Measurements from ENCODE around the gene SLC36A3. TPM values are rescaled to one million over a fixed set of nuclear protein-coding genes. Genes with fewer than 3 reads are reported as not detected.
A peak's percentile ranks its signal among the peaks of the same experiment; 100 is the strongest.
"Not testable (repeated sequence)": the region's sequence is repeated elsewhere in the genome, so short reads cannot be mapped to it uniquely, and the experiment has no call there.

Gene SLC36A3
- total RNA-seq, 1 donor from 2014 or later = not detected

DNA sequence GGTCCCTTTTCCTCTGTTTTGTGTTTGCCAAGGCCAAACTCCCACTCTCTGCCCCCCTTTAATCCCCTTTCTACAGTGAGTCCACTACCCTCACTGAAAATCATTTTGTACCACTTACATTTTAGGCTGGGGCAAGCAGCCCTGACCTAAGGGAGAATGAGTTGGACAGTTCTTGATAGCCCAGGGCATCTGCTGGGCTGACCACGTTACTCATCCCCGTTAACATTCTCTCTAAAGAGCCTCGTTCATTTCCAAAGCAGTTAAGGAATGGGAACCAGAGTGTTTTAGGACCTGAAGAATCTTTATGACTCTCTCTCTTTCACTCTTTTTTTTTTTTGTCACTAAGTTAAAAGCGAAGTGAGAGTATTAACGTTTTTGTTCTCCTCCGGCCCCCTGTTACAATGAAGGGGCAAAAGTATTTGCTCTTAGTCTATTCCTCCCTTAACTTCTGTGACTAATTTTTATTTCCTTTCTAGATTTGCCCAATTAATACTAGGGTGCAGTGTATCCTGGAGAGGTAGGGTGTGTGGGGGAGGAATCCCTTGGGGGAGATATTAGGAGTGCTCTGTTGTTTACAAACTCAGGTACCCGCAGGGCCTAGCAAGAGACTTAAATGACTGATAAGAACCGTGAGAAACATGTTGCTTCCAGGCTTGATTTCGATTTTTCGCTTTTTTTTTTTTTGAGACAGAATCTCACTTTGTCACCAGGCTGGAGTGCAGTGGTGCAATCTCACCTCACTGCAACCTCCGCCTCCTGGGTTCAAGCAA lies 35.9 kb downstream of the SLC36A3 start:
- peaks cover 0 to 4% (median 0%) of the 10 kb centered on the region in 3 donors for H3K4me1 ChIP-seq (ENCODE audit: control insufficient read depth in 3 of 3, insufficient read depth in 3 of 3, low read length in 3 of 3)
- no peak overlapping the region for H3K27ac ChIP-seq (ENCODE audit: low read depth, low read length)
- H3K36me3 ChIP-seq (ENCODE audit: control insufficient read depth in 3 of 3, insufficient read depth in 3 of 3, low read length in 3 of 3) = peaks cover 10 to 25% (median 24%) of the 10 kb centered on the region in 3 donors

DNA sequence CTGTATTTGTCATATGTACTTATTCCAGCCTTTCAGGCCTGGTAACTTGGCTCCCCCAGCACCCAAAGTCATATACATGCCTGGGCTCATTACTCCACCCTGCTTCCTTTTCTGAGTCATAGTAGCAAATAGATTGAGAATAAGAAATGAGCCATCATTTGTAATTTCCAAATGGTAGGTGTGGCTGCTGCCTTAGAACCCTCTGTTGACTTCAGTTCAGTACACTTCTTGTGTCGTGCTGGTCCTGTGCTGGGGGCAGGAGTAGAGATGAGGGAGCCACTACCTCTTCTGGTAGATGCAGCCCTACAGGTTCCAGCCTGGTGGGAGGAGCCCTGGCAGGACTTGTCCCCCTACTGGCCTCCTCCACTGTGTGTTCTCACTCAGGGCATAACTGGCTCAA lies 39.5 kb downstream of the SLC36A3 start:
- Histone ChIP-seq H3K27ac (ENCODE audit: low read depth, low read length) (no peak overlapping the region), H3K4me1 (ENCODE audit: control insufficient read depth in 3 of 3, insufficient read depth in 3 of 3, low read length in 3 of 3) (peaks cover 0 to 7% (median 2%) of the 10 kb centered on the region in 3 donors), H3K9me3 (ENCODE audit: control insufficient read depth in 3 of 3, low read length in 3 of 3) (no peaks in the 10 kb centered on the region), H3K4me3 (ENCODE audit: low read length in 3 of 3) (no peak overlapping the region), H3K27me3 (ENCODE audit: control insufficient read depth in 3 of 3, insufficient read depth in 3 of 3, low read length in 3 of 3) (no peaks in the 10 kb centered on the region), H3K36me3 (ENCODE audit: control insufficient read depth in 3 of 3, insufficient read depth in 3 of 3, low read length in 3 of 3) (peaks cover 11 to 29% (median 27%) of the 10 kb centered on the region in 3 donors), H3K9ac (ENCODE audit: low read depth in 1 of 3, low read length in 3 of 3) (no peak overlapping the region)

More for the DNA sequence above, 35.9 kb downstream of the SLC36A3 start:
- no peaks in the 10 kb centered on the region for H3K9me3 ChIP-seq (ENCODE audit: control insufficient read depth in 3 of 3, low read length in 3 of 3)
- no peak overlapping the region for H3K4me3 ChIP-seq (ENCODE audit: low read length in 3 of 3)
- no peaks in the 10 kb centered on the region for H3K27me3 ChIP-seq (ENCODE audit: control insufficient read depth in 3 of 3, insufficient read depth in 3 of 3, low read length in 3 of 3)
- H3K9ac ChIP-seq (ENCODE audit: low read depth in 1 of 3, low read length in 3 of 3) = no peak overlapping the region

DNA sequence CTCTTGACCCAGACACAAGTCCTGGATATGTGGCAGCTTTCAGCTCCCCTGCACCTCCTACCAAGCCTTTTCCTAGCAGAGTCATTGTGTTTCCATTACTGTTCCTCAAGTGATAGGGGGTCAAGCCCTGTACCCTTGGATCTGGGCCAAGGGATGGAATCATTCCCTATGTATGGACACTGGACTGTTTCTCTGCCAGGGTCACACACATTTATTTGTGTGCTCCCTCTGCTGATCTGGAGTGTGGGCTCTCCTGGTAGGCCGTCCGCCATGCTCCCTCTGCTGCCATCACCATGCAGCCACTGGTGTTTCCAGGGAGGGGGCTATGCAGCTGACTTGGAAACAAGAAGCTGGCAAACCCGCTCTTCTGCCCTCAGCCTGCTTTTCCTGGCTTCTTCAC lies 41.0 kb downstream of the SLC36A3 start:
- Histone ChIP-seq H3K27ac (ENCODE audit: low read depth, low read length) (no peak overlapping the region), H3K4me3 (ENCODE audit: low read length in 3 of 3) (no peak overlapping the region), H3K27me3 (ENCODE audit: control insufficient read depth in 3 of 3, insufficient read depth in 3 of 3, low read length in 3 of 3) (no peaks in the 10 kb centered on the region), H3K9ac (ENCODE audit: low read depth in 1 of 3, low read length in 3 of 3) (no peak overlapping the region), H3K9me3 (ENCODE audit: control insufficient read depth in 3 of 3, low read length in 3 of 3) (no peaks in the 10 kb centered on the region), H3K4me1 (ENCODE audit: control insufficient read depth in 3 of 3, insufficient read depth in 3 of 3, low read length in 3 of 3) (peaks cover 0 to 16% (median 4%) of the 10 kb centered on the region in 3 donors), H3K36me3 (ENCODE audit: control insufficient read depth in 3 of 3, insufficient read depth in 3 of 3, low read length in 3 of 3) (peaks cover 10 to 24% (median 19%) of the 10 kb centered on the region in 3 donors)

DNA sequence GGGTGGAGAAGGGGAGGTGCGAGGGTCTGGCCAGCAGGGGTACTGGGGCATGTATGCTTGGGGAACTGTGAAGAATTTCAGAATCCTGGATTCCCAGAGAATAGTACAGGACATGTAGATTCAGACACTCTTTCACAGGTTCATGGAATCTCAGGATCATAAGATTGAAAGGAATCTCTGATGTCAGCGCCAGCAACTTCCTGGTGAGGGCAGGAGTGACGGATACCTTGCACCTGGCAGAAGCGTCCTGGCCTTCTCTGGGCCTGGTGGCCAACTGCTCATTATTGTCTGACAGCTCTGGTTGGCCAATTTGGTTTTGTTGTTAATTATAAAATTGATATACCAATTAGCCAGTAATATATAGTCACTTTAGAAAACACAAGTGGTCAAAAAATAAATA lies 43.6 kb downstream of the SLC36A3 start:
- Histone ChIP-seq H3K36me3 (ENCODE audit: control insufficient read depth in 3 of 3, insufficient read depth in 3 of 3, low read length in 3 of 3) (peaks cover 2 to 16% (median 9%) of the 10 kb centered on the region in 3 donors), H3K27me3 (ENCODE audit: control insufficient read depth in 3 of 3, insufficient read depth in 3 of 3, low read length in 3 of 3) (no peaks in the 10 kb centered on the region), H3K4me1 (ENCODE audit: control insufficient read depth in 3 of 3, insufficient read depth in 3 of 3, low read length in 3 of 3) (peaks cover 3 to 27% (median 9%) of the 10 kb centered on the region in 3 donors), H3K9me3 (ENCODE audit: control insufficient read depth in 3 of 3, low read length in 3 of 3) (no peaks in the 10 kb centered on the region), H3K4me3 (ENCODE audit: low read length in 3 of 3) (no peak overlapping the region), H3K27ac (ENCODE audit: low read depth, low read length) (no peak overlapping the region), H3K9ac (ENCODE audit: low read depth in 1 of 3, low read length in 3 of 3) (no peak overlapping the region)

DNA sequence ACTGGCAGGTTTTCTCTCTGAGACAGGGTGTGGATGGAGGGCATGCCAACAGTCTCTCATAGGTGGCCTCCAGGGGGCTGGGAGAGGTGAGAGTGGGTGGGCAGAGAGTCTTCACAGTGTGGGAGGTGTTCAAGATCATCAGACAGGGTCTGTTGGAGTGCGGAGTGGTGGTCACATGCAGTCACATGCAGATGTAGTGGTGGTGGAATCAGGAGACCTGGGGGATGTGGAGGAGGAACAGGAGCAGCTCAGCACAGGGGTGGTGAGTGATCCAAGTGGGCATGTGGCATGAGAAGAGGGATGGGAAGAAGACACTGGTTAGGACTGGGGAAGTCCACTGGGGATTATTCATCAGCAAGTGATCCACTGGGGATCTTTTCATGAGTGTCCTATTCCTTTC lies 44.8 kb downstream of the SLC36A3 start:
- no peaks in the 10 kb centered on the region for H3K9me3 ChIP-seq (ENCODE audit: control insufficient read depth in 3 of 3, low read length in 3 of 3)
- no peak overlapping the region for H3K4me3 ChIP-seq (ENCODE audit: low read length in 3 of 3)
- H3K27me3 ChIP-seq (ENCODE audit: control insufficient read depth in 3 of 3, insufficient read depth in 3 of 3, low read length in 3 of 3) = no peaks in the 10 kb centered on the region
- H3K4me1 ChIP-seq (ENCODE audit: control insufficient read depth in 3 of 3, insufficient read depth in 3 of 3, low read length in 3 of 3) = peaks cover 11 to 35% (median 12%) of the 10 kb centered on the region in 3 donors
- H3K27ac ChIP-seq (ENCODE audit: low read depth, low read length) = no peak overlapping the region
- H3K36me3 ChIP-seq (ENCODE audit: control insufficient read depth in 3 of 3, insufficient read depth in 3 of 3, low read length in 3 of 3) = peaks cover 2 to 16% (median 9%) of the 10 kb centered on the region in 3 donors
- H3K9ac ChIP-seq (ENCODE audit: low read depth in 1 of 3, low read length in 3 of 3) = no peak overlapping the region

DNA sequence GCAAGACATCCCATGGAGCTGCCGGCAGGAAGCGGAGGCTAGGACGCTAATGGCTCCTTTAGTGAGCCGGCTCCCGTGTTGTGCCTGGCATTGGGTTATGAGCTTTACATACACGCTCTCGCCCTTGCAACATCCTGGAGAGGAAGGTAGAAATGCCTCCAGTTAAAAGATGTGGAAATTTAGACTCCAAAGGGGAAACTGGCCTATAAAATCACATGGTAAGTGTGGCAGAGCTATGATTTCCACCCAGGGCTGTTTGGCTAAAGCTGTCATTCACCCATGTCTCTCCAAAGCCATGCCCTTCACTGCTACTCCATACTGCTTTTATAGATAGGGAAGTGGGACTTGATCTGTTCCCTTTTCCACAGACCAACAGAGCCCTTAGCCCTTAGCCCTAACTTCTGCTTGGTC lies 45.4 kb downstream of the SLC36A3 start:
- H3K27ac ChIP-seq (ENCODE audit: low read depth, low read length) = peak overlapping the region; percentile 14

DNA sequence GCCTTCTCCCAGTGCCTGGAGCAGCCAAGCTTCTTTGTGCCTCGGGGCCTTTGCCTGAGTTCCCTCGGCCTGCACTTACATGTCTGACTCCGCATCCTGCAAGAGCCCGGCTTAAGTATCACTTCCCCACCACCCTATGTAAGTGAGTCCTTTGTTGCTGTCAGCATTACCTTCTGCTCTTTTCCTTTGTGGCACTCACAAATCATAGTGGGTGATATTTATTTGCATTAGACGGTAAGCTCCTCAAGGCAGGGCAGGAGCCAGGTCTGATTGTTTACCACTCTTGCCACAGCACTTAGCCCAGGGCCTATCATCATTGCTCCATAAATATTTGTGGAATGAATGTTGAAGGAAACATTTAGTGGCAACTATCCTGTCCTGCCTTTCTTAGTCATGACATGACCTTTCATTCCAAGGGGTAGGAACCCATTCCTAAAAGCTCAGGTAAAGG lies 45.8 kb downstream of the SLC36A3 start:
- Histone ChIP-seq H3K4me1 (ENCODE audit: control insufficient read depth in 3 of 3, insufficient read depth in 3 of 3, low read length in 3 of 3) (peaks cover 16 to 36% (median 17%) of the 10 kb centered on the region in 3 donors), H3K27me3 (ENCODE audit: control insufficient read depth in 3 of 3, insufficient read depth in 3 of 3, low read length in 3 of 3) (no peaks in the 10 kb centered on the region), H3K9ac (ENCODE audit: low read depth in 1 of 3, low read length in 3 of 3) (no peak overlapping the region), H3K4me3 (ENCODE audit: low read length in 3 of 3) (no peak overlapping the region), H3K27ac (ENCODE audit: low read depth, low read length) (peak overlapping the region; percentile 14), H3K9me3 (ENCODE audit: control insufficient read depth in 3 of 3, low read length in 3 of 3) (no peaks in the 10 kb centered on the region), H3K36me3 (ENCODE audit: control insufficient read depth in 3 of 3, insufficient read depth in 3 of 3, low read length in 3 of 3) (peaks cover 2 to 13% (median 9%) of the 10 kb centered on the region in 3 donors)

More for the DNA sequence above, 45.4 kb downstream of the SLC36A3 start:
- Histone ChIP-seq H3K36me3 (ENCODE audit: control insufficient read depth in 3 of 3, insufficient read depth in 3 of 3, low read length in 3 of 3) (peaks cover 2 to 14% (median 9%) of the 10 kb centered on the region in 3 donors), H3K9ac (ENCODE audit: low read depth in 1 of 3, low read length in 3 of 3) (no peak overlapping the region), H3K9me3 (ENCODE audit: control insufficient read depth in 3 of 3, low read length in 3 of 3) (no peaks in the 10 kb centered on the region), H3K4me3 (ENCODE audit: low read length in 3 of 3) (no peak overlapping the region), H3K27me3 (ENCODE audit: control insufficient read depth in 3 of 3, insufficient read depth in 3 of 3, low read length in 3 of 3) (no peaks in the 10 kb centered on the region), H3K4me1 (ENCODE audit: control insufficient read depth in 3 of 3, insufficient read depth in 3 of 3, low read length in 3 of 3) (peaks cover 16 to 37% (median 17%) of the 10 kb centered on the region in 3 donors)

DNA sequence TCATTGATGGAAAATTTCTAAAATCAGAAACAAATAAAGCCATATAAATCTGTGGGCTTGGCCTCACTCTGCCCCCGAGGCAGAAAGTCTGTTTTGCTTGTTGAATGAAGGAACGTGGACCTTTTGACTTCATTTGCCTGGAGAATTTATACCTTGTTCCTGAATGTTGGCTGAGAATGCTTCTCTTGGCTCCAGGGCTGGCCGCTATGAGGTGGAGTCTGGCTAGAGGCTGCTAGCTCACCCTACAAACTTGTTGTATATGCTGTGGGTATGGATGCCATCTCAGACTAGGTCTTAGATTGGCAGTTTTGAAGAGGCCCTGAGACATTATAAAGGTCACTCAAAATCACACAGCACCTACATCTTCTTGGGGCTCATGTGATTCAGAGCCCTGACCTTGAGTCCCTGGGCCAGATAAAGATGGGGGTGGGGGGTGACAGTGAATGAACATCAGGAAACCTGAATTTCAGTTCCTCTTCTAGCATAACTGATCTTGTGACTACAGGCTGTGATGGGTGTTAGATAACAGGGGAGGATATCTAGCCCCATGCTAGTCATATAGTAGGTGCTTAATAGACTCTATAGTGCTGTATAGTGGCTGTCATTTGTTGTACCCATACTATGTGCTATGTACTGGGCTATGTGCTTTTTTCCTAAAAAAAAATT lies 47.8 kb downstream of the SLC36A3 start:
- Histone ChIP-seq H3K27me3 (ENCODE audit: control insufficient read depth in 3 of 3, insufficient read depth in 3 of 3, low read length in 3 of 3) (no peaks in the 10 kb centered on the region), H3K4me3 (ENCODE audit: low read length in 3 of 3) (no peak overlapping the region), H3K9me3 (ENCODE audit: control insufficient read depth in 3 of 3, low read length in 3 of 3) (no peaks in the 10 kb centered on the region), H3K4me1 (ENCODE audit: control insufficient read depth in 3 of 3, insufficient read depth in 3 of 3, low read length in 3 of 3) (peaks cover 17 to 32% (median 19%) of the 10 kb centered on the region in 3 donors), H3K9ac (ENCODE audit: low read depth in 1 of 3, low read length in 3 of 3) (no peak overlapping the region), H3K36me3 (ENCODE audit: control insufficient read depth in 3 of 3, insufficient read depth in 3 of 3, low read length in 3 of 3) (peaks cover 2 to 7% (median 5%) of the 10 kb centered on the region in 3 donors), H3K27ac (ENCODE audit: low read depth, low read length) (no peak overlapping the region)

DNA sequence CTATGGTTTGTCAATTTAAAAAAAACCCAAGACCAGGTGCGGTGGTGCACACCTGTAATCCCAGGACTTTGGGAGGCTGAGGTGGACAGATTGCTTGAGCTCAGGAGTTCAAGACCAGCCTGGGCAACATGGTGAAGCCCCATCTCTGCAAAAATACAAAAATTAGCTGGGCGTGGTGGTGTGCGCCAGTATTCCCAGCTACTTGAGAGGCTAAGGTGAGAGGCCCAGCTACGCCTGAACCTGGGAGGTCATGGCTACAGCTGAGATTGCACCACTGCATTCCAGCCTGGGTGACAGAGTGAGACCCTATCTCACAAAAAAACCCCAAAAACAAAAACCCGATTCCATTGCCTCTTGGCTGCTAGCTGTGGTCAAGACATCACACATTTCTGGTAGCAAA lies 48.6 kb downstream of the SLC36A3 start:
- not testable (repeated sequence) for H3K9ac ChIP-seq (ENCODE audit: low read depth in 1 of 3, low read length in 3 of 3); H3K4me3 ChIP-seq (ENCODE audit: low read length in 3 of 3); H3K27me3 ChIP-seq (ENCODE audit: control insufficient read depth in 3 of 3, insufficient read depth in 3 of 3, low read length in 3 of 3); H3K9me3 ChIP-seq (ENCODE audit: control insufficient read depth in 3 of 3, low read length in 3 of 3); H3K27ac ChIP-seq (ENCODE audit: low read depth, low read length); H3K36me3 ChIP-seq (ENCODE audit: control insufficient read depth in 3 of 3, insufficient read depth in 3 of 3, low read length in 3 of 3)
- H3K4me1 ChIP-seq (ENCODE audit: control insufficient read depth in 3 of 3, insufficient read depth in 3 of 3, low read length in 3 of 3) = peaks cover 17 to 32% (median 19%) of the 10 kb centered on the region in 3 donors

DNA sequence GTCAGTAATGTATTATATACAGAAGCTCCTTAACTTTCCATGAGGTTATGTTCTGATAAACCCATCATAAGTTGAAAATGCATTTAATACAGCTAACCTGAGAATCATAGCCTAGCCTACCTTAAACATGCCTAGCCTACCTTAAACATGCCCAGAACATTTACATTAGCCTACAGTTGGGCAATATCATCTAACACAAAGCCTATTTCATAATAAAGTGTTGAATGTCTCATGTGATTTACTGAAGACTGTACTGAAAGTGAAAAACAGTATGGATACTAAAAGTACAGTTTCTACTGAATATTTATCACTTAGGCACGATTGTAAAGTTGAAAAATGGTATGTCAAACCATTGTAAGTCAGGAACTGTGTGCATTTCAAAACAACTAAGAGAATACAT lies 49.0 kb downstream of the SLC36A3 start:
- Histone ChIP-seq H3K36me3 (ENCODE audit: control insufficient read depth in 3 of 3, insufficient read depth in 3 of 3, low read length in 3 of 3) (peaks cover 0 to 2% (median under 1%) of the 10 kb centered on the region in 3 donors), H3K9me3 (ENCODE audit: control insufficient read depth in 3 of 3, low read length in 3 of 3) (no peaks in the 10 kb centered on the region), H3K27ac (ENCODE audit: low read depth, low read length) (no peak overlapping the region), H3K4me3 (ENCODE audit: low read length in 3 of 3) (peak overlapping the region in 1 of 3 donors; percentile 92), H3K4me1 (ENCODE audit: control insufficient read depth in 3 of 3, insufficient read depth in 3 of 3, low read length in 3 of 3) (peaks cover 17 to 32% (median 19%) of the 10 kb centered on the region in 3 donors), H3K27me3 (ENCODE audit: control insufficient read depth in 3 of 3, insufficient read depth in 3 of 3, low read length in 3 of 3) (no peaks in the 10 kb centered on the region), H3K9ac (ENCODE audit: low read depth in 1 of 3, low read length in 3 of 3) (no peak overlapping the region)
